ENCODE data around the gene NUDCD3. TPM values are rescaled to one million over a fixed set of nuclear protein-coding genes. Genes with fewer than 3 reads are reported as not detected.
A peak's percentile ranks its signal among the peaks of the same experiment; 100 is the strongest.

The NUDCD3 gene
- total RNA-seq, 4 donors from 2014 or later, result 44.9 to 92.4 (median 73.0) TPM

- H3K27ac ChIP-seq (replicated peaks in 1 of 4), result no peak overlapping the region
- intact Hi-C loops (cut with DNase I), result no loop called here
- no peaks in the 10 kb centered on the region for H3K27me3 ChIP-seq
- H3K4me3 ChIP-seq, result no peak overlapping the region
- no peaks in the 10 kb centered on the region for H3K9me3 ChIP-seq
- TF ChIP-seq POLR2AphosphoS5 (IDR thresholded peaks at IDR 0.05) (no peak), POLR2A (IDR thresholded peaks at IDR 0.05; ENCODE audit: low read depth) (no peak), CTCF (IDR thresholded peaks at IDR 0.05) (no peak), EP300 (IDR thresholded peaks at IDR 0.05) (no peak)
- WGBS, result 95% methylated on average over 5 of the region's 9 CpGs
- peak; percentile 70 for DNase-seq (ENCODE audit: extremely low spot score)
- peaks cover 0 to 4% (median 2%) of the 10 kb centered on the region in 4 donors for H3K4me1 ChIP-seq
- H3K36me3 ChIP-seq, result peaks cover 16 to 58% (median 46%) of the 10 kb centered on the region in 4 donors
Observed at GRCh38 chr7:44381494-44382220, 108.8 kb downstream of the NUDCD3 start.

- H3K9me3 ChIP-seq, result no peaks in the 10 kb centered on the region
- no peaks in the 10 kb centered on the region for H3K27me3 ChIP-seq
- H3K27ac ChIP-seq (replicated peaks in 1 of 4), result no peak overlapping the region
- WGBS, result 100% methylated on average over 2 of the region's 4 CpGs
- peaks cover 0 to 4% (median 2%) of the 10 kb centered on the region in 4 donors for H3K4me1 ChIP-seq
- intact Hi-C loops (cut with DNase I), result no loop called here
- H3K4me3 ChIP-seq, result no peak overlapping the region
- no peak for TF ChIP-seq POLR2A (IDR thresholded peaks at IDR 0.05; ENCODE audit: low read depth)
- no peak for TF ChIP-seq EP300 (IDR thresholded peaks at IDR 0.05)
- no peak for TF ChIP-seq CTCF (IDR thresholded peaks at IDR 0.05)
- TF ChIP-seq POLR2AphosphoS5 (IDR thresholded peaks at IDR 0.05), result no peak
- peaks cover 10 to 52% (median 40%) of the 10 kb centered on the region in 4 donors for H3K36me3 ChIP-seq
- DNase-seq (ENCODE audit: extremely low spot score), result peak; percentile 83
Observed at GRCh38 chr7:44380831-44381493, 109.5 kb downstream of the NUDCD3 start.

DNA sequence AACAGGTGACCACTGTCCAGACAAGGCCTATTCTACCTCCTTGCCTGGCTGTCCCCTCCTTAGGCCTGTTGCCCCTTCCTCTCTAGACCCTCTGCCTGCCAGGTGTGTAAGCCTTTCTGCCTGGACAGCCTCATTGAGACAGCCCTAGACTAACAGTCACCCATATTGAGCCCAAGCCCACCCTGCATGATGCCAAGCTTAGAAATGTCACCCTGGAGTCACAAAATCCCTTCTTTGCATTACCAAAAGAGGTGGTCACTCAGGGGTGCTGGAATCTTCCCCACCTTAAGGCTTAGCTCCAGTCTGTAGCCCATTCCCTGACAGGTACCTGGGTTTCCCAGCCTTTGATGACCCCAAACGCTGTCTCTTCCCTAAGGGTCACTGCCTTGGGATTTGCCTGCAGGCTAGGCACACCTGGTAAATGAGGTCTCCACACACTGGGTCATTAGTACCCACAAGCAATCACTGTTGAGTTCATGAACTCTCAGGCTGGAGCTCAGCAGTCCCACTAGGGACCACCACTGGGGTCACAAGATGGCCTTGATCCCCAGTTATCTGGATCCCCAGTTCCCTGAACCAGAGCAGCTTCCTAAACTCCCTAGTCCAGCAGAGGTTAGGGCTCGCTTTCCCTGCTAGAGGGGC, 110.1 kb downstream of the NUDCD3 start:
- intact Hi-C loops (cut with DNase I), result no loop called here
- 94% methylated on average over 2 of the region's 2 CpGs for WGBS

More for the DNA sequence above, 110.1 kb downstream of the NUDCD3 start:
- Histone ChIP-seq H3K27ac (replicated peaks in 1 of 4) (no peak overlapping the region), H3K4me3 (no peak overlapping the region), H3K9me3 (no peaks in the 10 kb centered on the region), H3K36me3 (peaks cover 4 to 47% (median 33%) of the 10 kb centered on the region in 4 donors), H3K4me1 (peaks cover 0 to 4% (median 2%) of the 10 kb centered on the region in 4 donors), H3K27me3 (no peaks in the 10 kb centered on the region)
- peak; percentile 89 for DNase-seq (ENCODE audit: extremely low spot score)
- TF ChIP-seq POLR2AphosphoS5 (IDR thresholded peaks at IDR 0.05) (no peak), CTCF (IDR thresholded peaks at IDR 0.05) (no peak), POLR2A (IDR thresholded peaks at IDR 0.05; ENCODE audit: low read depth) (no peak), EP300 (IDR thresholded peaks at IDR 0.05) (no peak)

All from esophagus muscularis mucosa (tissue), 4 donors.